ENCODE data around the gene EMC9. TPM values are rescaled to one million over a fixed set of nuclear protein-coding genes. Genes with fewer than 3 reads are reported as not detected.

EMC9 gene
- total RNA-seq, 1 donor from 2014 or later = 17.1 TPM

DNA sequence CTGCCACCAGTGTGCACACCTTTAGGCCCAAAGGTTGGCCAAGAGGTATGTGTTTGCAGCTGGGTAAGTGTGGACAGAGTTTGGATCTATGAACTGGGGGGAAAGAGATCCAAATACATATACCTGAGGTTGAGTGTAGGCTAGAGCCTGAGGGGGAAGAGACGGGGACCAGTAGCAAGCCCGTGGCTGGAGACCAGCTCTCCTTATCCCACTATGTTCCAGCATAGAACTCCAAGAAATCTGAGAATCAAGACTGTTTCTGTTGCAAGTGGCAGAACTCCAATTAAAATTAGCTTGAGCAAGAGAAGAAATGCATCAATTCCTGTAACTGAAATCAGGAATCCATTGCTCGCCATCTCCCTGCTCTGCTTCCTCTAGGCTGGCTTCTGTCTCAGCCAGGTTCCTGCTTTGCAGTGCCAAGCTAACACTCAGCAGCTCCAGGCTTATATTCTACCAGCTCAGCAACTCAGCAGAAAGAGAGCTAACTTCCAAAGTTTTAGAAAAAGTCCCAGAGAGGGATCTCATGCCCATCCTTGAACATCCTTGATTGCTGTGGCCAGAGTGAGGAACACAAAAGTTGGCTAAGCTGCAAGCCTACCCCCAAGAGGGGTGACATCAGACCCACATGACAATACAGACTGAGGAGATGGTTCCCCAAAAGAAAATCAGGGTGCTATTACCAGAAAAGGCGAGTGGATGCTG, 48.7 kb downstream of the EMC9 start:
- no peak for DNase-seq (ENCODE audit: low read depth)
- no peaks in the 10 kb centered on the region for H3K36me3 ChIP-seq (ENCODE audit: control insufficient read depth, insufficient read depth, low read length)
- TF ChIP-seq, protein P1, sequence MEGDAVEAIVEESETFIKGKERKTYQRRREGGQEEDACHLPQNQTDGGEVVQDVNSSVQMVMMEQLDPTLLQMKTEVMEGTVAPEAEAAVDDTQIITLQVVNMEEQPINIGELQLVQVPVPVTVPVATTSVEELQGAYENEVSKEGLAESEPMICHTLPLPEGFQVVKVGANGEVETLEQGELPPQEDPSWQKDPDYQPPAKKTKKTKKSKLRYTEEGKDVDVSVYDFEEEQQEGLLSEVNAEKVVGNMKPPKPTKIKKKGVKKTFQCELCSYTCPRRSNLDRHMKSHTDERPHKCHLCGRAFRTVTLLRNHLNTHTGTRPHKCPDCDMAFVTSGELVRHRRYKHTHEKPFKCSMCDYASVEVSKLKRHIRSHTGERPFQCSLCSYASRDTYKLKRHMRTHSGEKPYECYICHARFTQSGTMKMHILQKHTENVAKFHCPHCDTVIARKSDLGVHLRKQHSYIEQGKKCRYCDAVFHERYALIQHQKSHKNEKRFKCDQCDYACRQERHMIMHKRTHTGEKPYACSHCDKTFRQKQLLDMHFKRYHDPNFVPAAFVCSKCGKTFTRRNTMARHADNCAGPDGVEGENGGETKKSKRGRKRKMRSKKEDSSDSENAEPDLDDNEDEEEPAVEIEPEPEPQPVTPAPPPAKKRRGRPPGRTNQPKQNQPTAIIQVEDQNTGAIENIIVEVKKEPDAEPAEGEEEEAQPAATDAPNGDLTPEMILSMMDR (IDR thresholded peaks at IDR 0.05; ENCODE audit: insufficient read depth, low read length, poor library complexity, severe bottlenecking) = no peak
- no peak overlapping the region for H3K4me3 ChIP-seq (ENCODE audit: low read depth, low read length)
- H3K27me3 ChIP-seq (ENCODE audit: control insufficient read depth, insufficient read depth, low read length) = no peaks in the 10 kb centered on the region

DNA sequence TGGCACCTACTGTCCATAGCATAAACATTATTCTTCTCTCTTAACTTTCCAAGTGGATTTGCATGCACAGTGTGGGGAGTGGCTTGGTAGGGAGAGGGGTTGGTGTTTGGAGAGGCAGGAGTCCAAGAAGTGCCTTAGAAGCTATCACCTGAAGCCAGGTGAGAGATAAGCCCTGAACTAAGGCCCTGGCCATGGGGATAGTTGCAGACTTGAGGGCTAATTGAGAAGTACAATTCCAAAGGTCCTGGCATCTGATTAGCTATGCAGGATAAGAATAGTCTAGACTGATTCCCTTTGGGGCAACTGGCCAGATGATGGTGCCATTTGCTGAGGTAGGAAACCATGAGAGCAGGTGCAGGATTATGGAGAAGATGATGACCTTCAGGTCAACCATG, 49.3 kb downstream of the EMC9 start:
- Histone ChIP-seq H3K4me3 (ENCODE audit: low read depth, low read length) (no peak overlapping the region), H3K27me3 (ENCODE audit: control insufficient read depth, insufficient read depth, low read length) (no peaks in the 10 kb centered on the region), H3K36me3 (ENCODE audit: control insufficient read depth, insufficient read depth, low read length) (no peaks in the 10 kb centered on the region)
- DNase-seq (ENCODE audit: low read depth) = no peak
- TF ChIP-seq, protein P1 (IDR thresholded peaks at IDR 0.05; ENCODE audit: insufficient read depth, low read length, poor library complexity, severe bottlenecking) = no peak

DNA sequence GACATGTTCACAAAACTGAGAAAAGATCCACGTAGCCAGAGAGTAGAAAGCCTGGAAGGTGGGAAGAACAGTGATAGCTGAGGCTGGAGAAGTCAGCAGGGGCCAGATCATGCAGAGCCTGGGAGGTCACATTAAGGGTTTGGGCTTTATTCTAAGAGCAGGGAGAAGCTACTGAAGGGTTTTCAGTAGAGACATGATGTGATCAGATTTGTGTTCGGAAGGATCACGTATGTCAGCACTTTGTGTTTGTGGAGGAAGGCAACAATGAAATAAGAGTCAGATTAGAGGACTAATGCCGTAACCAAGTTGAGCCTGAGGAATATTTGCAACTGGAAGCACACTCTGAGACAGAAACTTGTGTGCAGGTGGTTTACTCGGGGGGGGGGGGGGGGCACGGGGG, 51.5 kb downstream of the EMC9 start:
- no peaks in the 10 kb centered on the region for H3K36me3 ChIP-seq (ENCODE audit: control insufficient read depth, insufficient read depth, low read length)
- no peak for DNase-seq (ENCODE audit: low read depth)
- TF ChIP-seq, protein P1 (IDR thresholded peaks at IDR 0.05; ENCODE audit: insufficient read depth, low read length, poor library complexity, severe bottlenecking) = no peak
- H3K4me3 ChIP-seq (ENCODE audit: low read depth, low read length) = no peak overlapping the region
- H3K27me3 ChIP-seq (ENCODE audit: control insufficient read depth, insufficient read depth, low read length) = no peaks in the 10 kb centered on the region

Other genes with a start within 250 kb of the EMC9 start
- gene DHRS4, start 187.8 kb downstream of the EMC9 start, total RNA-seq = 25.0 and 36.4 TPM in 2 replicates
- 6.4 and 16.7 TPM in 2 replicates for gene DHRS4L2, start 152.7 kb downstream of the EMC9 start, total RNA-seq
- gene CARMIL3, start 89.6 kb downstream of the EMC9 start, total RNA-seq = 1.5 and 2.3 TPM in 2 replicates
- gene CPNE6, start 70.0 kb downstream of the EMC9 start, total RNA-seq = not detected in 2 replicates
- 127 and 142 TPM in 2 replicates for gene PCK2, start 47.3 kb downstream of the EMC9 start, total RNA-seq
- 63.3 and 83.9 TPM in 2 replicates for gene DCAF11, start 26.8 kb downstream of the EMC9 start, total RNA-seq
- gene NRL, start 26.6 kb downstream of the EMC9 start, total RNA-seq = 3.6 and 4.8 TPM in 2 replicates
- gene FITM1, start 10.9 kb downstream of the EMC9 start, total RNA-seq = not detected in 2 replicates
- 216 and 234 TPM in 2 replicates for gene PSME1, start 5.4 kb downstream of the EMC9 start, total RNA-seq
- gene PSME2, start 5.0 kb upstream of the EMC9 start, total RNA-seq = 110 and 115 TPM in 2 replicates
- 70.7 and 77.0 TPM in 2 replicates for gene RNF31, start 5.9 kb upstream of the EMC9 start, total RNA-seq
- gene IRF9, start 19.7 kb upstream of the EMC9 start, total RNA-seq = 66.5 and 71.3 TPM in 2 replicates
- 69.2 and 77.8 TPM in 2 replicates for gene REC8, start 30.5 kb upstream of the EMC9 start, total RNA-seq
- gene IPO4, start 47.2 kb upstream of the EMC9 start, total RNA-seq = 59.3 and 67.2 TPM in 2 replicates
- gene TM9SF1, start 53.9 kb upstream of the EMC9 start, total RNA-seq = 55.6 and 58.1 TPM in 2 replicates
- not detected in 2 replicates for gene TSSK4, start 64.1 kb upstream of the EMC9 start, total RNA-seq
- 92.8 and 112 TPM in 2 replicates for gene CHMP4A, start 71.9 kb upstream of the EMC9 start, total RNA-seq
- 11.8 and 19.9 TPM in 2 replicates for gene MDP1, start 74.5 kb upstream of the EMC9 start, total RNA-seq
- 157 and 180 TPM in 2 replicates for gene NEDD8, start 90.8 kb upstream of the EMC9 start, total RNA-seq
- gene GMPR2, start 91.3 kb upstream of the EMC9 start, total RNA-seq = 54.7 and 56.6 TPM in 2 replicates
- gene TINF2, start 101.0 kb upstream of the EMC9 start, total RNA-seq = 57.3 and 67.2 TPM in 2 replicates
- 3.1 and 12.3 TPM in 2 replicates for gene TGM1, start 121.6 kb upstream of the EMC9 start, total RNA-seq
- 54.0 and 59.2 TPM in 2 replicates for gene RABGGTA, start 130.0 kb upstream of the EMC9 start, total RNA-seq
- gene DHRS1, start 158.2 kb upstream of the EMC9 start, total RNA-seq = 44.9 and 48.5 TPM in 2 replicates
- 27.1 and 28.7 TPM in 2 replicates for gene NOP9, start 158.3 kb upstream of the EMC9 start, total RNA-seq
- 1.1 and 3.8 TPM in 2 replicates for gene CIDEB, start 166.4 kb upstream of the EMC9 start, total RNA-seq
- gene LTB4R2, start 168.5 kb upstream of the EMC9 start, total RNA-seq = 1.5 and 8.0 TPM in 2 replicates
- 2.8 and 4.7 TPM in 2 replicates for gene LTB4R, start 169.9 kb upstream of the EMC9 start, total RNA-seq
- gene ADCY4, start 193.5 kb upstream of the EMC9 start, total RNA-seq = 4.0 and 9.0 TPM in 2 replicates
- gene RIPK3, start 198.4 kb upstream of the EMC9 start, total RNA-seq = 2.3 and 2.9 TPM in 2 replicates
- gene NFATC4, start 226.6 kb upstream of the EMC9 start, total RNA-seq = 8.0 and 14.0 TPM in 2 replicates

Data from kidney epithelial cell (primary cell).